ENCODE data around the gene KIAA1671. TPM values are rescaled to one million over a fixed set of nuclear protein-coding genes. Genes with fewer than 3 reads are reported as not detected.

KIAA1671 gene
- total and polyA plus RNA-seq, 2 of the 13 experiments (the other 11 are each of a cell fraction or from before 2014, with no cell fraction given), result 13.5 to 13.6 TPM

- intact Hi-C loops (cut with micrococcal nuclease; ENCODE audit: unreplicated experiment), result no loop called here
- H3K27ac ChIP-seq (ENCODE audit: extremely low read length, insufficient read depth, low read length), result no peak overlapping the region
- H3K27me3 ChIP-seq (ENCODE audit: control insufficient read depth in 1 of 2, insufficient read depth in 2 of 2, low read length in 2 of 2), result no peaks in the 10 kb centered on the region
- peaks cover 14% of the 10 kb centered on the region for H3K79me2 ChIP-seq (ENCODE audit: insufficient read depth, low read length)
- TF ChIP-seq MNT (IDR thresholded peaks at IDR 0.05), result no peak
- no peak for TF ChIP-seq ZNF460 (CRISPR knock-in tag; IDR thresholded peaks at IDR 0.05; ENCODE audit: borderline replicate concordance)
- BruUV-seq (replicated peaks), result no TSS peak
- WGBS (ENCODE audit: low lambda C conversion rate), result 80% methylated on average over 2 of the region's 2 CpGs
- in situ Hi-C loops (cut with HindIII; ENCODE audit: extremely low pct_ligation_motif_present, low pct_unique_long_range_greater_than_20kb), result no loop called here
- peaks cover 9 to 11% of the 10 kb centered on the region in 2 experiments; a peak in 4 of 5 replicates for H3K36me3 ChIP-seq (replicated peaks in 1 of 2; ENCODE audit: control insufficient read depth in 1 of 2, insufficient read depth in 2 of 2, low read length in 2 of 2)
- FAIRE-seq (no peak), DNase-seq (ENCODE audit: low spot score) (no peak), ATAC-seq (no peak)
- H4K20me1 ChIP-seq (ENCODE audit: insufficient read depth, low read length), result no peaks in the 10 kb centered on the region
- H3K4me3 ChIP-seq (replicated peaks in 1 of 3; ENCODE audit: insufficient read depth in 1 of 3, low read depth in 2 of 3, low read length in 3 of 3), result no peak overlapping the region
- ChIA-PET CTCF (ENCODE audit: low intra/inter-chr PET ratio, low total read pairs) (no interaction called here), POLR2A (no interaction called here)
- H2AFZ ChIP-seq (ENCODE audit: low read length), result no peak overlapping the region
- no peaks in the 10 kb centered on the region for H3K4me1 ChIP-seq (ENCODE audit: insufficient read depth, low read length)
- no peak overlapping the region for H3K9ac ChIP-seq (ENCODE audit: insufficient read depth, low read depth, low read length)
- no peak overlapping the region for H3K4me2 ChIP-seq (ENCODE audit: low read depth, low read length)
- H3K9me3 ChIP-seq (ENCODE audit: low read length), result no peaks in the 10 kb centered on the region
Measured at GRCh38 chr22:25134451-25134850, 181.9 kb downstream of the KIAA1671 start.

GRCh38 chr22:25136953-25137576 lies 184.5 kb downstream of the KIAA1671 start:
- Histone ChIP-seq H3K27me3 (ENCODE audit: control insufficient read depth in 1 of 2, insufficient read depth in 2 of 2, low read length in 2 of 2) (no peaks in the 10 kb centered on the region), H3K9me3 (ENCODE audit: low read length) (no peaks in the 10 kb centered on the region), H3K4me2 (ENCODE audit: low read depth, low read length) (no peak overlapping the region), H3K36me3 (replicated peaks in 1 of 2; ENCODE audit: control insufficient read depth in 1 of 2, insufficient read depth in 2 of 2, low read length in 2 of 2) (peaks cover 9 to 11% of the 10 kb centered on the region in 2 experiments; a peak in 4 of 5 replicates), H2AFZ (ENCODE audit: low read length) (no peak overlapping the region), H3K9ac (ENCODE audit: insufficient read depth, low read depth, low read length) (no peak overlapping the region), H3K4me3 (replicated peaks in 1 of 3; ENCODE audit: insufficient read depth in 1 of 3, low read depth in 2 of 3, low read length in 3 of 3) (no peak overlapping the region), H4K20me1 (ENCODE audit: insufficient read depth, low read length) (no peaks in the 10 kb centered on the region), H3K79me2 (ENCODE audit: insufficient read depth, low read length) (peaks cover 16% of the 10 kb centered on the region), H3K27ac (ENCODE audit: extremely low read length, insufficient read depth, low read length) (no peak overlapping the region), H3K4me1 (ENCODE audit: insufficient read depth, low read length) (no peaks in the 10 kb centered on the region)
- POLR2A ChIA-PET, result no interaction called here
- in situ Hi-C loops (cut with HindIII; ENCODE audit: extremely low pct_ligation_motif_present, low pct_unique_long_range_greater_than_20kb) (no loop called here), intact Hi-C loops (cut with micrococcal nuclease; ENCODE audit: unreplicated experiment) (no loop called here)
- FAIRE-seq, result no peak
- no peak for DNase-seq (ENCODE audit: low spot score)
- CTCF ChIA-PET (ENCODE audit: low intra/inter-chr PET ratio, low total read pairs), result no interaction called here
- BruUV-seq (replicated peaks), result no TSS peak
- 91% methylated on average over 5 of the region's 5 CpGs for WGBS (ENCODE audit: low lambda C conversion rate)
- ATAC-seq, result no peak
- TF ChIP-seq KAT2B (IDR thresholded peaks at IDR 0.05; ENCODE audit: borderline replicate concordance, low read depth, low read length), result no peak
- no peak for TF ChIP-seq ZNF777 (CRISPR knock-in tag; IDR thresholded peaks at IDR 0.05)
- TF ChIP-seq RAD21 (CRISPR knock-in tag; IDR thresholded peaks at IDR 0.05), result no peak
- no peak for TF ChIP-seq AHR (CRISPR knock-in tag; IDR thresholded peaks at IDR 0.05)
- TF ChIP-seq ONECUT2 (CRISPR knock-in tag; IDR thresholded peaks at IDR 0.05), result no peak
- TF ChIP-seq ZNF281 (CRISPR knock-in tag; IDR thresholded peaks at IDR 0.05; ENCODE audit: borderline replicate concordance), result no peak
- no peak for TF ChIP-seq DZIP1 (CRISPR knock-in tag; IDR thresholded peaks at IDR 0.05)
- no peak for TF ChIP-seq ZNF597 (CRISPR knock-in tag; IDR thresholded peaks at IDR 0.05)
